K562 (cell line): ENCODE data around the gene CTNNA3. TPM values are rescaled to one million over a fixed set of nuclear protein-coding genes. Genes with fewer than 3 reads are reported as not detected.

ENCODE experiments used
- ATAC-seq: fragments of 200-7000 bp; cut with Tn5 transposase; 3 replicates; pipeline ENCODE4 v1.9.1; 2020; ENCODE audit warnings: moderate library complexity
- BruUV-seq: library from RNA; stranded (reverse); fragments of 400-500 nt; replicated peaks from 2 replicates; lab custom pipeline; 2021; lab: Mats Ljungman, UMichigan
- CTCF ChIA-PET: fragments of 300-600 bp; formaldehyde crosslinking; extraction: SDS; loops from one replicate; lab custom pipeline; 2021; ENCODE audit warnings: low intra/inter-chr PET ratio; lab: Yijun Ruan, JAX
- POLR2A ChIA-PET: fragments of 300-600, 350-650 bp; sonication (Branson Sonifier 250); formaldehyde crosslinking; extraction: SDS; loops from one replicate; lab custom pipeline; 2021; ENCODE audit warnings: antibody characterized with exemption, inconsistent platforms; lab: Yijun Ruan, JAX
- DNase-seq, 4 experiments: peaks; one replicate each; pipeline versions ENCODE4 v3.0.0 to v3.0.0-alpha.2; 2011 to 2018; ENCODE audit warnings: low spot score in 3 of 4, mixed read lengths in 3 of 4; ENCODE audit errors: extremely low read depth in 1 of 4
- FAIRE-seq: peaks from 2 replicates; lab custom pipeline; 2011; peaks lifted over from hg19 to GRCh38; lab: Jason Lieb, UNC
- H2AFZ ChIP-seq: 2 replicates; pipeline ENCODE4 v1.6.0; 2011; ENCODE audit warnings: low read depth, low read length, control low read depth, inconsistent platforms
- H3K27ac ChIP-seq: fragments of 200-600 bp; 3 replicates; pipeline ENCODE4 v1.8.0; 2011; ENCODE audit warnings: low read depth, mild to moderate bottlenecking, control low read depth, inconsistent platforms, low read length, moderate library complexity, mixed read lengths; ENCODE audit errors: extremely low read depth
- H3K27me3 ChIP-seq, 2 experiments: fragments of 300-600 bp in 1 of 2; 2 replicates in 1 of 2; 3 replicates in 1 of 2; pipeline versions ENCODE4 v1.6.0 to v1.8.0; 2011; ENCODE audit warnings: inconsistent platforms in 2 of 2, low read length in 2 of 2, mild to moderate bottlenecking in 1 of 2, mixed read lengths in 1 of 2, moderate library complexity in 1 of 2; ENCODE audit not compliant: control insufficient read depth in 2 of 2, insufficient read depth in 2 of 2
- H3K36me3 ChIP-seq: fragments of 300-600 bp; 3 replicates; pipeline ENCODE4 v1.8.0; 2011; ENCODE audit warnings: mild to moderate bottlenecking, low read length, inconsistent platforms; ENCODE audit not compliant: control insufficient read depth, insufficient read depth
- H3K4me1 ChIP-seq, 2 experiments: fragments of 200-600 bp in 1 of 2; replicated peaks in 1 of 2; 2 replicates in 1 of 2; 3 replicates in 1 of 2; pipeline versions ENCODE4 v1.5.1 to v1.8.0; 2011; ENCODE audit warnings: inconsistent platforms in 2 of 2, low read length in 2 of 2, mild to moderate bottlenecking in 1 of 2, mixed read lengths in 1 of 2, moderate library complexity in 1 of 2; ENCODE audit not compliant: control insufficient read depth in 2 of 2, insufficient read depth in 2 of 2
- H3K4me2 ChIP-seq: 2 replicates; pipeline ENCODE4 v1.6.1; 2011; ENCODE audit warnings: low read length, control low read depth, inconsistent platforms, mixed read lengths; ENCODE audit not compliant: insufficient read depth
- H3K4me3 ChIP-seq: fragments of 200-600 bp; sonication (generic), shearing (Covaris generic); 2 replicates; pipeline ENCODE4 v1.5.1; 2016; ENCODE audit warnings: control low read depth, inconsistent platforms
- H3K79me2 ChIP-seq: fragments of 200-600 bp; 3 replicates; pipeline ENCODE4 v1.8.0; 2011; ENCODE audit warnings: low read length, inconsistent platforms; ENCODE audit not compliant: control insufficient read depth, insufficient read depth
- H3K9ac ChIP-seq, 2 experiments: 2 replicates each; pipeline versions ENCODE4 v1.6.0 to v1.6.1; 2011; ENCODE audit warnings: low read depth in 2 of 2, low read length in 2 of 2, control low read depth in 1 of 2, inconsistent platforms in 1 of 2, mild to moderate bottlenecking in 1 of 2, mixed read lengths in 1 of 2; ENCODE audit not compliant: insufficient read depth in 1 of 2
- H3K9me1 ChIP-seq: one replicate; pipeline ENCODE4 v1.6.0; 2011; ENCODE audit warnings: inconsistent platforms, mild to moderate bottlenecking, low read length, moderate library complexity; ENCODE audit not compliant: control insufficient read depth, insufficient read depth
- H3K9me3 ChIP-seq: replicated peaks from 2 replicates; pipeline ENCODE4 v1.5.1; 2011; ENCODE audit warnings: low read depth, low read length, inconsistent platforms; ENCODE audit not compliant: control insufficient read depth, insufficient read depth
- H4K20me1 ChIP-seq: replicated peaks from 2 replicates; pipeline ENCODE4 v1.6.1; 2011; ENCODE audit warnings: low read length, inconsistent platforms, mixed read lengths; ENCODE audit not compliant: control insufficient read depth, insufficient read depth
- DDX20 ChIP-seq: fragments of 450-650 bp; IDR thresholded peaks from 2 replicates; pipeline ENCODE4 v1.6.1; 2016; ENCODE audit warnings: missing genetic modification characterization, low read depth, mild to moderate bottlenecking, missing compliant biosample characterization, moderate library complexity
- ETV6 ChIP-seq, 3 experiments: fragments of 150-350 bp in 1 of 3; sonication (generic) in 1 of 3; formaldehyde crosslinking in 1 of 3; IDR thresholded peaks; 2 replicates each; pipeline versions ENCODE4 v1.6.1 to v1.8.0; 2014 to 2022; ENCODE audit warnings: borderline replicate concordance in 2 of 3, low read depth in 2 of 3, antibody characterized with exemption in 1 of 3, low read length in 1 of 3, mild to moderate bottlenecking in 1 of 3, missing genetic modification reagents in 1 of 3
- FOXA3 ChIP-seq, 2 experiments: fragments of 450-650 bp in 1 of 2; sonication (generic) in 1 of 2; formaldehyde crosslinking; IDR thresholded peaks in 1 of 2; conservative IDR thresholded peaks in 1 of 2; 2 replicates each; pipeline versions ENCODE4 v1.4.0 to v1.8.0; 2020 to 2022; ENCODE audit warnings: mild to moderate bottlenecking in 2 of 2, missing genetic modification reagents in 1 of 2
- HNRNPK ChIP-seq: fragments of 200-400 bp; formaldehyde crosslinking; IDR thresholded peaks from one replicate; pipeline ENCODE4 v1.6.1; 2018; ENCODE audit warnings: mild to moderate bottlenecking, low read depth, low read length; ENCODE audit not compliant: poor library complexity, severe bottlenecking
- HNRNPUL1 ChIP-seq: fragments of 200-400 bp; formaldehyde crosslinking; IDR thresholded peaks from 2 replicates; pipeline ENCODE4 v1.6.1; 2017; ENCODE audit warnings: low read length
- MED1 ChIP-seq: sonication (generic); formaldehyde crosslinking; IDR thresholded peaks from 2 replicates; pipeline ENCODE4 v1.8.1; 2023; ENCODE audit warnings: missing genetic modification reagents, borderline replicate concordance
- SAFB ChIP-seq: fragments of 200-400 bp; formaldehyde crosslinking; IDR thresholded peaks from 2 replicates; pipeline ENCODE4 v1.6.1; 2017; ENCODE audit warnings: low read depth, low read length, borderline replicate concordance
- ZNF431 ChIP-seq: sonication (generic); formaldehyde crosslinking; IDR thresholded peaks from 2 replicates; pipeline ENCODE4 v1.8.0; 2022; ENCODE audit warnings: mild to moderate bottlenecking, missing genetic modification reagents
- ZNF57 ChIP-seq: fragments of 450-650 bp; formaldehyde crosslinking; IDR thresholded peaks from 2 replicates; pipeline ENCODE4 v1.4.0; 2020; ENCODE audit warnings: mild to moderate bottlenecking, moderate library complexity
- ZNF75A ChIP-seq: fragments of 450-650 bp; formaldehyde crosslinking; IDR thresholded peaks from 2 replicates; pipeline ENCODE4 v1.4.0; 2020; ENCODE audit warnings: mild to moderate bottlenecking
- ZNF766 ChIP-seq: fragments of 200-800 bp; sonication (Bioruptor generic); conservative IDR thresholded peaks from 2 replicates; pipeline ENCODE4 v1.6.1; 2016; ENCODE audit warnings: missing genetic modification characterization, missing compliant biosample characterization
- WGBS: fragments of 100-300 bp; shearing (Covaris generic); methylation state at CpG from one replicate; pipeline ENCODE4 v1.1.6; 2016; ENCODE audit warnings: low coverage, mixed read lengths; ENCODE audit not compliant: insufficient coverage; ENCODE audit errors: missing lambda C conversion rate; 5-methylcytosine and 5-hydroxymethylcytosine counted together
- in situ Hi-C: fragments of 300-500 bp; cut with MboI; formaldehyde crosslinking; loops from 4 replicates; pipeline ENCODE4 v1.15.0; 2018; ENCODE audit warnings: inconsistent platforms, mixed read lengths
- intact Hi-C: fragments of 100-400 bp; cut with micrococcal nuclease; formaldehyde crosslinking; loops from 2 replicates; pipeline ENCODE4 v1.14.2; 2022
- polyA plus RNA-seq, 8 experiments: library from polyadenylated mRNA; depleted of rRNA in 4 of 8; stranded (reverse) in 5 of 8; unstranded in 3 of 8; fragments of >200 nt; fragmentation: Nextera tagmentation in 2 of 8; fragmentation: Illumina TruSeq in 1 of 8; extraction: Ambion mirVana in 2 of 8; extraction: Trizol in 1 of 8; gene quantifications; 2 replicates each; pipeline versions ENCODE4 v1.2.1 to v1.2.3, GENCODE V29; 2011 to 2014; ENCODE audit warnings: inconsistent platforms in 1 of 8, missing spikeins in 1 of 8
- total RNA-seq, 7 experiments: library from RNA; depleted of rRNA in 6 of 7; stranded (reverse); fragments of >200 nt in 6 of 7; fragmentation: Illumina TruSeq in 2 of 7; extraction: Trizol in 2 of 7; gene quantifications; 2 replicates each; pipeline versions ENCODE4 v1.2.1 to v1.2.3, GENCODE V29; 2011 to 2021; ENCODE audit warnings: low replicate concordance in 1 of 7
- TF ChIP-seq, protein P1 (sequence below): fragments of 450-650 bp; IDR thresholded peaks from 2 replicates; pipeline ENCODE4 v1.7.0; 2016; ENCODE audit warnings: borderline replicate concordance

The CTNNA3 gene
- total and polyA plus RNA-seq, 9 of the 15 experiments (the other 6 are each of a cell fraction or from before 2014, with no cell fraction given): 0.04 TPM; not detected in 8

DNA sequence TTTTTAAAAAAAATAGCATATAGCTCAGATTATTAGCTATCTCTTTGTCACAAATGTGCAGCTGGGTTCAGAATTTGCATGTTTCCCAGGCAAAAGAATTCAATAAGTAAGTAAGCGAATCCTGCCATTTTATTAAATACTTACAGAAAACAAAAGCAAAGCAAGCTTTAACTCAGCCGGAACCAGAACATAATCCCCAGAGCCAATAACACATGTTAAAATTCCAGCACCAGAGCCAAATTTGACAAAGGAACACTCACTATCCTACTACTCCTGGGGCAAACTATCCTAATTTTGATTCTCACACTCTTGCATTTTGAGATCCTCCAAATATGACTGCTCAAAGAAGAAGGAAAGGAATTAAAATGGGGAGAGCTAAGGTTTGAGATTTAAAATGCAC lies 737.5 kb downstream of the CTNNA3 start:
- no peaks in the 10 kb centered on the region for H3K27me3 ChIP-seq
- POLR2A ChIA-PET: no interaction called here
- no peaks in the 10 kb centered on the region for H3K36me3 ChIP-seq
- ATAC-seq (no peak), FAIRE-seq (no peak), DNase-seq (no peak)
- no peak overlapping the region for H3K4me2 ChIP-seq
- no peak overlapping the region for H3K27ac ChIP-seq
- 4% methylated on average over 2 of the region's 2 CpGs for WGBS
- H3K4me1 ChIP-seq: no peaks in the 10 kb centered on the region
- H2AFZ ChIP-seq: no peak overlapping the region
- H3K9ac ChIP-seq: no peak overlapping the region
- BruUV-seq: no TSS peak
- in situ Hi-C loops (no loop called here), intact Hi-C loops (no loop called here)
- no peaks in the 10 kb centered on the region for H3K9me3 ChIP-seq
- H3K79me2 ChIP-seq: no peaks in the 10 kb centered on the region
- TF ChIP-seq ZNF57: no peak
- no peak for TF ChIP-seq ZNF75A (CRISPR knock-in tag)
- TF ChIP-seq DDX20 (tag): no peak
- TF ChIP-seq HNRNPK: no peak
- TF ChIP-seq SAFB: no peak
- TF ChIP-seq, protein P1, sequence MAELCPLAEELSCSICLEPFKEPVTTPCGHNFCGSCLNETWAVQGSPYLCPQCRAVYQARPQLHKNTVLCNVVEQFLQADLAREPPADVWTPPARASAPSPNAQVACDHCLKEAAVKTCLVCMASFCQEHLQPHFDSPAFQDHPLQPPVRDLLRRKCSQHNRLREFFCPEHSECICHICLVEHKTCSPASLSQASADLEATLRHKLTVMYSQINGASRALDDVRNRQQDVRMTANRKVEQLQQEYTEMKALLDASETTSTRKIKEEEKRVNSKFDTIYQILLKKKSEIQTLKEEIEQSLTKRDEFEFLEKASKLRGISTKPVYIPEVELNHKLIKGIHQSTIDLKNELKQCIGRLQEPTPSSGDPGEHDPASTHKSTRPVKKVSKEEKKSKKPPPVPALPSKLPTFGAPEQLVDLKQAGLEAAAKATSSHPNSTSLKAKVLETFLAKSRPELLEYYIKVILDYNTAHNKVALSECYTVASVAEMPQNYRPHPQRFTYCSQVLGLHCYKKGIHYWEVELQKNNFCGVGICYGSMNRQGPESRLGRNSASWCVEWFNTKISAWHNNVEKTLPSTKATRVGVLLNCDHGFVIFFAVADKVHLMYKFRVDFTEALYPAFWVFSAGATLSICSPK: no peak
- TF ChIP-seq FOXA3 (CRISPR knock-in tag; conservative IDR thresholded peaks at IDR 0.05 in 1 of 2, IDR thresholded peaks at IDR 0.05 in 1 of 2): no peak
- TF ChIP-seq HNRNPUL1: no peak
- TF ChIP-seq ZNF431: no peak
- no peak for TF ChIP-seq ZNF766
- TF ChIP-seq ETV6 (IDR thresholded peaks at IDR 0.05; ENCODE audit: borderline replicate concordance in 1 of 2, low read depth in 2 of 2, low read length in 1 of 2): no peak
- TF ChIP-seq ETV6 (CRISPR knock-in tag; IDR thresholded peaks at IDR 0.05; ENCODE audit: borderline replicate concordance): no peak
- TF ChIP-seq MED1 (CRISPR knock-in tag): no peak
- H3K4me3 ChIP-seq: no peak overlapping the region
- CTCF ChIA-PET: no interaction called here
- H4K20me1 ChIP-seq: no peaks in the 10 kb centered on the region
- H3K9me1 ChIP-seq: no peaks in the 10 kb centered on the region
